Ovary (tissue), 9 donors: ENCODE measurements around the gene AIG1. TPM values are rescaled to one million over a fixed set of nuclear protein-coding genes. Genes with fewer than 3 reads are reported as not detected.

Experiments used
- DNase-seq, 5 donors: peaks; one replicate each; pipeline ENCODE4 v3.0.0-alpha.2; 2019 to 2020
- H3K27ac ChIP-seq, 2 donors: fragments of 200-600 bp; one replicate each; pipeline versions ENCODE4 v1.5.1 to v1.8.0; 2019 to 2022
- H3K27me3 ChIP-seq: fragments of 200-600 bp; one replicate; pipeline ENCODE4 v1.8.0; 2022
- H3K36me3 ChIP-seq: fragments of 200-600 bp; sonication (generic); one replicate; pipeline ENCODE4 v1.5.1; 2019
- H3K4me1 ChIP-seq: one replicate; pipeline ENCODE4 v1.8.1; 2013; ENCODE audit warnings: mild to moderate bottlenecking, moderate library complexity; ENCODE audit not compliant: insufficient read depth
- H3K4me3 ChIP-seq: fragments of 200-600 bp; sonication (generic); one replicate; pipeline ENCODE4 v1.5.1; 2017
- H3K9me3 ChIP-seq, 2 donors: fragments of 200-600 bp in 1 of 2; sonication (generic) in 1 of 2; one replicate each; pipeline versions ENCODE4 v1.5.1 to v1.8.1; 2013 to 2019; ENCODE audit warnings: mild to moderate bottlenecking in 1 of 2, moderate library complexity in 1 of 2
- EP300 ChIP-seq: sonication (generic); formaldehyde crosslinking; IDR thresholded peaks from one replicate; pipeline ENCODE4 v1.6.1; 2017; ENCODE audit warnings: antibody characterized with exemption
- POLR2A ChIP-seq: fragments of 450-650 bp; IDR thresholded peaks from one replicate; pipeline ENCODE4 v1.6.1; 2017; ENCODE audit warnings: antibody characterized with exemption, mild to moderate bottlenecking, moderate library complexity
- WGBS, 3 donors: extraction: QIAGEN DNeasy Blood & Tissue Kit in 1 of 3; methylation state at CpG; one replicate each; pipeline versions ENCODE4 v1.1.5 to v1.1.7; 2013 to 2017; 5-methylcytosine and 5-hydroxymethylcytosine counted together
- intact Hi-C, 4 donors: fragments of 100-400 bp; cut with DNase I; formaldehyde crosslinking; loops; one replicate each; pipeline versions ENCODE4 v1.11.0 to v1.15.1; 2022 to 2023
- polyA plus RNA-seq, 2 donors: library from polyadenylated mRNA; stranded (reverse); fragments of 200-250 nt in 1 of 2; fragments of 350-450 nt in 1 of 2; fragmentation: Illumina TruSeq in 1 of 2; extraction: RNeasy Lipid Tissue Mini Kit (QIAGEN cat#74804) in 1 of 2; gene quantifications; one replicate each; pipeline ENCODE4 v1.2.3, GENCODE V29; 2013 to 2014
- total RNA-seq, 7 donors: library from RNA; depleted of rRNA in 2 of 7; stranded (reverse); fragments of >200 nt in 2 of 7; fragmentation: NEBNext Ultra II Directional in 3 of 7; extraction: Animal tissue kit (Norgen Biotek cat#: 25700) in 3 of 7; gene quantifications; one replicate each; pipeline versions ENCODE4 v1.1.0 to v1.2.4, GENCODE V29; 2016 to 2023
- TF ChIP-seq, protein P1 (sequence below), 3 donors: fragments of 450-650 bp in 2 of 3; fragments of 200-600 bp in 1 of 3; IDR thresholded peaks; one replicate each; pipeline versions ENCODE4 v1.5.1 to v1.8.0; 2016 to 2022; ENCODE audit warnings: antibody characterized with exemption in 3 of 3, mild to moderate bottlenecking in 1 of 3
- donor health status: DM: no; HTN: no; CAD: no; lungs with moderate emphysema.
- donor health status: DM: no; HTN: no; CAD: no.
- donor health status: Bipolar disorder and iron deficiency.
- donor health status: DM: yes; HTN: yes; CAD: no.
- donor health status: DM: no; HTN: no; CAD: no.
- donor health status: DM: yes; HTN: yes; CAD: no.

Gene AIG1
- total and polyA plus RNA-seq, 9 donors: 27.8 to 91.0 (median 37.3) TPM

DNA sequence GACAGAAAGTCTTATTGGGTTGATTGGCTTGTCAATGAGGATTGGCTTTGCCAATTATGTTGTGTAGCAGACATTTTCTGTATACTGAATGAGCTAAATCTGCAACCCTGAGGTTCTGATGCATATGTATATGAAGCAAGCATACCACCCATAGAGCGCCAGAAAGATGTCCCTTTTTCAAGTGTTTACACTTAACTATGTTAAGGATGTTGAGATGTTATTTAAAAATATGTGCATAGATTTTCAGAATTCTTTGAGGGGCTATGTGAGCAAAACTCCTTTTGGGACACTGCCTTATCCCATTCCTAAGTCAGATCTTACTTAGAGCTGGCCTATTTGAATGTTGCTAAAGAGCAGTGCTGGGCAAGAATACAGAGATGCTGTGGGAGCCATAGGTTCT lies 1.9 kb downstream of the AIG1 start:
- 95 to 100% (median 100%) methylated on average over 1 of the region's 1 CpG for WGBS, 3 donors
- no peaks in the 10 kb centered on the region for H3K9me3 ChIP-seq
- no peak for DNase-seq
- no peaks in the 10 kb centered on the region for H3K27me3 ChIP-seq
- TF ChIP-seq POLR2A: no peak
- TF ChIP-seq, protein P1, sequence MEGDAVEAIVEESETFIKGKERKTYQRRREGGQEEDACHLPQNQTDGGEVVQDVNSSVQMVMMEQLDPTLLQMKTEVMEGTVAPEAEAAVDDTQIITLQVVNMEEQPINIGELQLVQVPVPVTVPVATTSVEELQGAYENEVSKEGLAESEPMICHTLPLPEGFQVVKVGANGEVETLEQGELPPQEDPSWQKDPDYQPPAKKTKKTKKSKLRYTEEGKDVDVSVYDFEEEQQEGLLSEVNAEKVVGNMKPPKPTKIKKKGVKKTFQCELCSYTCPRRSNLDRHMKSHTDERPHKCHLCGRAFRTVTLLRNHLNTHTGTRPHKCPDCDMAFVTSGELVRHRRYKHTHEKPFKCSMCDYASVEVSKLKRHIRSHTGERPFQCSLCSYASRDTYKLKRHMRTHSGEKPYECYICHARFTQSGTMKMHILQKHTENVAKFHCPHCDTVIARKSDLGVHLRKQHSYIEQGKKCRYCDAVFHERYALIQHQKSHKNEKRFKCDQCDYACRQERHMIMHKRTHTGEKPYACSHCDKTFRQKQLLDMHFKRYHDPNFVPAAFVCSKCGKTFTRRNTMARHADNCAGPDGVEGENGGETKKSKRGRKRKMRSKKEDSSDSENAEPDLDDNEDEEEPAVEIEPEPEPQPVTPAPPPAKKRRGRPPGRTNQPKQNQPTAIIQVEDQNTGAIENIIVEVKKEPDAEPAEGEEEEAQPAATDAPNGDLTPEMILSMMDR (IDR thresholded peaks at IDR 0.05): no peak
- TF ChIP-seq EP300: no peak
- H3K4me3 ChIP-seq: no peak overlapping the region
- no peak overlapping the region for H3K27ac ChIP-seq
- peaks cover 3% of the 10 kb centered on the region for H3K4me1 ChIP-seq
- intact Hi-C loops: loop anchor here in 1 of 4 donors (5.0 kb wide), 2 partner anchors 115 to 220 kb away; partner anchors contain the start of gene HIVEP2
- H3K36me3 ChIP-seq: no peaks in the 10 kb centered on the region

DNA sequence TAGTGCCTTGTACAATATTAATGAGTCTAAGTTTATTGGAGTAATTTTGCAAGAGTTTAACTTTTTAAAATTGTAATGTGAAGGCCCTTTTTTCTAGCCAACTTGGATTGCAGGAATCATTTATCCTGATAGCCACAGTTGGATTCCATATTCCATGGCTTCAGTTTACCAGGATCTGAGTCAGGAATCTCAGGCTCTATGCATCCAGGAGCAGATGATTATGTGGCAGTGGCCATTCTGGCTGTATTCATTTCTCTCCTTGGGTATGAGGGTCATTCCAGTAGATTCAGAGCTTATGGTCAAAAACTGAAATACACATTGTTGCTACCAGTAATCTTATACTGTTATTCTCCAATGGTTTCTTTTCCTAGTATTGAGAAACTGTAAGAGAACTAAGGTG lies 2.9 kb downstream of the AIG1 start:
- intact Hi-C loops: loop anchor here in 1 of 4 donors (5.0 kb wide), 2 partner anchors 116 to 221 kb away; partner anchors contain the start of gene HIVEP2
- Histone ChIP-seq H3K36me3 (no peaks in the 10 kb centered on the region), H3K9me3 (no peaks in the 10 kb centered on the region), H3K27me3 (no peaks in the 10 kb centered on the region), H3K4me3 (no peak overlapping the region), H3K4me1 (peaks cover 3% of the 10 kb centered on the region), H3K27ac (no peak overlapping the region)
- TF ChIP-seq, protein P1 (IDR thresholded peaks at IDR 0.05): no peak
- TF ChIP-seq EP300 (no peak), POLR2A (no peak)
- DNase-seq: no peak

DNA sequence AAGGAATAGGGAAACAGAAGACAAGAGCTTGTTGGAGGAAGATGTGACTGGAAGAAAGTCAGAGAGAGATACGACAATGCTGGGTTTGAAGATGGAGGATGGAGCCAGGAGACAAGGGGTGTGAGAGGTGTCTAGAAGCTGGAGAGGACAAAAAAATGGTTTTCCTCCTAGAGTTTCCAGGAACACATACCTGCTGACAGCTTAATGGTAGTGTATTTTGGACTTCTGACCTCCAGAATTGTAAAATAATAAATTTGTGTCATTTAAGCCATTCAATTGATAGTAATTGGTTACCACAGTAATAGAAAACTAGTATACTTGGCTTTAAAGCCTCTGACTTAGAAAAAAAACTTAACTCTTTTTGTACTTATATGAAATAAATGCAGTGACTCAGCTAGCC lies 3.6 kb downstream of the AIG1 start:
- H3K27me3 ChIP-seq: no peaks in the 10 kb centered on the region
- no peak for DNase-seq
- H3K36me3 ChIP-seq: no peaks in the 10 kb centered on the region
- WGBS, 3 donors: 87 to 89% (median 89%) methylated on average over 1 of the region's 1 CpG
- no peak overlapping the region for H3K27ac ChIP-seq
- no peaks in the 10 kb centered on the region for H3K9me3 ChIP-seq
- peaks cover 3% of the 10 kb centered on the region for H3K4me1 ChIP-seq
- no peak overlapping the region for H3K4me3 ChIP-seq
- TF ChIP-seq EP300 (no peak), POLR2A (no peak)
- TF ChIP-seq, protein P1 (IDR thresholded peaks at IDR 0.05): no peak
- intact Hi-C loops: loop anchor here in 1 of 4 donors (5.0 kb wide), 2 partner anchors 117 to 222 kb away; partner anchors contain the start of gene HIVEP2

DNA sequence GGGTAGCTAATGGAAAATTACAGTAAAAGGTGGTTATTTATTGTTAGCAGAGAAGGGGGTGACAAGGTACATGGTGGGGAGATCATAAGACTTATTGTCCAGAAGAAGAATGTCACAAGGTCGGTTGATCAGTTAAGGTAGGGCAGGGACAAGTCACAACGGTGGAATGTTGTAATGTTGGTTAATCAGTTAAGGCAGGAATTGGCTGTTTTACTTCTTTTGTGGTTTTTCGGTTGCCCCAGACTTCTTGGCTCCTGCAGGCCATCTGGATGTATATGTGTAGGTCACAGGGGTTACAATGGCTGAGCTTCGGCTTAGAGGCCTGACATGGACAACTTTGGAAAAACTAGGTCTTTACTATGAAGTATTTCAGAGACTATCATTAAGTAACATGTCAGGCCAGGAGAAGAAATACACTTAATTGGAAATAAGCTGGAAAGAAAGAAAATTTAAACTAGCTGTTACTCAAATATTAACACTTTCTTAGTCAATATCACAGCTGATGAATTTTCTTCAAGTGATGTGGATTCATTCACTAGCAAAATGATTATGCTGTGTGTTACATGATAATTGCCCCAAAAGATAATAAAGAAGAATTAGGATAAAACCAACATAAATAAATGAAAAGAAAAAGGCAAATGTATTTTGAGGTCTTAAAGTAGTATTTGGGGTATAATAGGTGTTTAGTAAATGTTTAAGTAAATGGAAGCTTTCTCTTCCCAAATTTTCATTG lies 4.4 kb downstream of the AIG1 start:
- no peak for DNase-seq
- intact Hi-C loops: loop anchor here in 1 of 4 donors (5.0 kb wide), 2 partner anchors 118 to 223 kb away; partner anchors contain the start of gene HIVEP2
- Histone ChIP-seq H3K27me3 (no peaks in the 10 kb centered on the region), H3K9me3 (no peaks in the 10 kb centered on the region), H3K36me3 (no peaks in the 10 kb centered on the region), H3K4me3 (no peak overlapping the region), H3K27ac (no peak overlapping the region), H3K4me1 (peaks cover 3% of the 10 kb centered on the region)
- TF ChIP-seq, protein P1 (IDR thresholded peaks at IDR 0.05): no peak
- TF ChIP-seq POLR2A (no peak), EP300 (no peak)
- WGBS, 3 donors: 72 to 78% (median 73%) methylated on average over 4 of the region's 4 CpGs
